NCI-H1048 (cell line): Measurements from ENCODE around the gene GPER1.
"Not testable (repeated sequence)": the region's sequence is repeated elsewhere in the genome, so short reads cannot be mapped to it uniquely, and the experiment has no call there.

Experiments
- DNase-seq: peaks from one replicate; lab custom pipeline; 2025; lab: John Stamatoyannopoulos, UW

The GPER1 gene

DNA sequence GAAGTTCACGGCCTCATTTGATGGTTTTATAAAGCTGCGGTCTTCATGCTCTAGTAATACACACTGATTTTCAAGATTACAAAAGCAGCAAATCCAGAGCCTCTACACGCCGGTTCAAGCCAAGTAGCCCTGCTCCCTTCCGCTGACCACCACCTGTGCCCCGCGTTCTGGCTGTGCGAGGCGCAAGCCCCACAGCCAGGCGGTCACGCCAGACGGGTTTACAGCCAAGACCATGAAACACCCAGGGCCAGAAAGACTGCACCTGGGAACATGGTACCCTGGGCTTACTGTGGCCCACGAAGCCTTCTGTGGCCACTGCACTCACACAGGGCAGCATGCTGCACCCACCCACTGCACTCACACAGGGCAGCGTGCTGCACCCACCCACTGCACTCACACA lies 33.6 kb downstream of the GPER1 start:
- no peak for DNase-seq

GRCh38 chr7:1121886-1122831 lies 34.2 kb downstream of the GPER1 start:
- no peak for DNase-seq

GRCh38 chr7:1122832-1123501 lies 35.1 kb downstream of the GPER1 start:
- DNase-seq, result no peak

DNA sequence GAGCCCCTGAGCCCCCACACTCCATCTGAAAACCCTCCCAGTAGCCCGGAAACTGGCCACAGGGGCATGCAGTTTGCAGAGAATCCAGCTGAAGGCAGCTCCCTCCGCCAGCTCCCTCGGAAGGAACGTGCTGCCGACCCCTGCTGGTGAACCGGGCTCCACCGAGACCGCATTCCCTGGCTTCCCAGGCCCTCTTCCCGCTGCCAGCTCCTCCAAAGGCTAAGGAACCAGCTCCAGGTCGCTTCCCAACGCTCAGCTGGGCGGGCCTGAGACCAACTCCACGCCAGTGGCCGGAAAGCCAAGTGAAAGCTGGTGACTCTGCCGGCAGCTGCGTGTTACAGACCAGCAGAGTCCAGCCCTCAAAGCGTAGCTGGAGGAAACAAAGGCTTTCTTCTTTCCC lies 35.8 kb downstream of the GPER1 start:
- no peak for DNase-seq

- no peak for DNase-seq
Measured at GRCh38 chr7:1124164-1124563, 36.3 kb downstream of the GPER1 start.

- no peak for DNase-seq
Measured at GRCh38 chr7:1124816-1125602, 37.1 kb downstream of the GPER1 start.

- no peak for DNase-seq
Measured at GRCh38 chr7:1125603-1125969, 37.7 kb downstream of the GPER1 start.

DNA sequence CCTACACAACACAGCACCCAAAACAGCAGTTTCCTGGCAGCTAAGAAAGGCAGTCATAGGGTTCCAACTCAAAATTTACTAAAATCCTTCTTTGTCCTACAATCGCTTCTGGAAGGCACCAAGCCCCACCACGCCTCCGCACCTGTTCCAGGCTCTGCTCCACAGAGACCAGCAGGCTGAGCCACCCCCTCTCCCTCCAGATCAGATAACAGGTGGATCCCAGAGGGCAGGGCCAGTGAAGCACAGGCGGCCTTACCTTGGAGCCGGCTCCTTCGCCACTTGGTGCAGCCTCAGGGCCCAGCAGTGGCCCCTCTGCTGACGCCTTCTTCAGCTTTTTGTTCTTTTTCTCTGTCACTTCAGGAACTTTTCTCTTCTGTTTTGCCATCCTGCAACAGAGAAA lies 39.1 kb downstream of the GPER1 start:
- DNase-seq, result no peak

DNA sequence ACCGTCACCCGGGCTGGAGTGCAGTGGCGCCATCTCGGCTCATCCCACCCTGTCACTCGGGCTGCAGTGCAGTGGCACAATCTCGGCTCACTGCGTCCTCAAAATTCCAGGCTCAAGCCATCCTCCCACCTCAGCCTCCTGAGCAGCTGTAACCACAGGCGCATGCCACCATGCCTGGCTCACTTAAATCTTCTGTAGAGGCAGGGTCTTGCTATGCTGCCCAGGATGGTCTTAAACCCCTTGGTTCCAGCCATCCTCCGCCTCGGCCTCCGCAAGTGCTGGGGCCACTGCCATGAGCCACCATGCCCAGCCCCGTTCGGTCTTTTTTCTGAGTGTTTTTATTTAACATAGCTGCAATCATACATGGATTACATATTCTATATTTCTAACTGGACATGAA lies 41.5 kb downstream of the GPER1 start:
- DNase-seq, result no peak

- no peak for DNase-seq
Measured at GRCh38 chr7:1130021-1130990, 42.4 kb downstream of the GPER1 start.

DNA sequence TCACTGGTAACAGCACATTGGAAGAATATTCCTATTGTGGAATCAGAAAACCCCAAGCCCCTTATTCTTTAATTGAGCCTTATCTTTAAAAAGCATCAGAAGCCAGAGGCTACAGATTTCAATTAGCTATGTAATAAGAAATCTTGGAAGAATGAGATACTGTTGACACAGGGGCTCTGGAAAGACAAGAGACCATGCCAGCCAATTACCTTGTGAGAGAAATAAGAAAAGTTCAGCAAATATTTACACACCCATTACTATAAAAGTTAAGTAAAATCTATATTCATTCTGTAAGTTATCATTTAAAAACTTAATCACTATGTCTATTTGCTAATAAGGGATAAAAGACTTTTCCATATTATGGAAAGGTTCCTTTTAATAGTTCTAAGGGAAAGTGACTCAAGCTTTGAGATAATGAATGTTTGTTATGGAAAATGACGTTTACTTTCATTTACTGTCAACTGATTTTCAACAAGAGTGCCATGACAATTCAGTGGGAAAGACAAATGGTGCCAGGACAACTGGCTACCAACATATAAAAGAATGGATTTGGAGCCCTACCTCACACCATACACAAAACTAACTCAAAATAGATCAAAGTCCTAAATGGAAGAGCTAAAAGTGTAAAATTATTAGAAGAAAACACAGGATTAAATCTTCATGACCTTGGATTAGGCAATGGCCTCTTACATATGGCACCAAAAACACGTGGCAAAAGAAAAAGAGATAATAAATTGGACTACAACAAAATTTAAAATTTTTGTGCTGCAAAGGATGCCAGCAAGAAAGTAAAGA lies 43.8 kb downstream of the GPER1 start:
- no peak for DNase-seq

- DNase-seq, result no peak
Measured at GRCh38 chr7:1134951-1135350, 47.0 kb downstream of the GPER1 start.

- no peak for DNase-seq
Measured at GRCh38 chr7:1136841-1137516, 49.1 kb downstream of the GPER1 start.

DNA sequence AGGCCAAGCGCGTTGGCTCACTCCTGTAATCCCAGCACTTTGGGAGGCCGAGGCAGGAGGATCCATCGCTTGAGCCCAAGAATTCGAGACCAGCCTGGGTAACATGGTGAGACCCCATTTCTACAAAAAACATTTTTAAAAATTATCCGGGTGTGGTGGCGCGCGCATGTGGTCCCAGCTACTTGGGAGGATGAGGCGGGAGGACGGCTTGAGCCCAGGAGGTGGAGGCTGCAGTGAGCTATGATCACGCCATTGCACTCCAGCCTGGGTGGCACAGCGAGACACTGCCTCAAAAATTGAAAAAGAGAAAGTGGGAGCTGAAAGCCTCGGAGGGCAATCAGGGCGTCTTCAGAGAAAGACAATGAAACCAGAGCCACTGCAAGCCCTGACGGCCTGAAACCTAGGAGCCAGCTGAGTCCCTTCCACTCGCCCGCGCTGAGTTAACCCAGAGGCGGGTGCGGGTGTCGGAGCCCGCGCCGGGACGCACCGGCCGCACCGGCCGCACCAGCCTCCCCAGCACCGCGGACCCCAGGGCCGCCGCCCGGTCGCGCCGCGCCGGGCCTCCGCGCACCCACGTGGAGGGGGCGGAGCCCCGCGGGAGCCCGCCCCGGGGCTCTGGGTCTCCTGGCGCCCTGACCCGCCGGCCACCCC lies 49.7 kb downstream of the GPER1 start:
- DNase-seq, result peak; percentile 56

- no peak for DNase-seq
Measured at GRCh38 chr7:1140476-1141104, 52.7 kb downstream of the GPER1 start.

DNA sequence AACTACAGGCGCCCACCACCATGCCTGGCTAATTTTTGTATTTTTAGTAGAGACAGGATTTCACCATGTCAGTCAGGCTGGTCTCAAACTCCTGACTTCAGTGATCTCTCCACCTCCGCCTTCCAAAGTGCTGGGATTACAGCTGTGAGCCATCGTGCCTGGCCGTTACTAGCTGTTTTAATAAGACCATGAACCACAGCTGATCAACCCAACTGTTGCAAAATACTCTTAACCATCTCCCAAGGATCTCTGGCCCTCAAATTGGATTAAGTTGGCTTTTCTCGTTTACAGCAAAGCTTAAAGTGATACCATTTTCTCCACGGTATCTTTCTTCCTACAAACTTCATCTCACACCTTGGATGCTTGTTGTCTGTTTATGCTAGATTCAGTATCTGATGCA lies 53.7 kb downstream of the GPER1 start:
- DNase-seq, result no peak

- DNase-seq, result no peak
Measured at GRCh38 chr7:1142051-1142635, 54.2 kb downstream of the GPER1 start.

DNA sequence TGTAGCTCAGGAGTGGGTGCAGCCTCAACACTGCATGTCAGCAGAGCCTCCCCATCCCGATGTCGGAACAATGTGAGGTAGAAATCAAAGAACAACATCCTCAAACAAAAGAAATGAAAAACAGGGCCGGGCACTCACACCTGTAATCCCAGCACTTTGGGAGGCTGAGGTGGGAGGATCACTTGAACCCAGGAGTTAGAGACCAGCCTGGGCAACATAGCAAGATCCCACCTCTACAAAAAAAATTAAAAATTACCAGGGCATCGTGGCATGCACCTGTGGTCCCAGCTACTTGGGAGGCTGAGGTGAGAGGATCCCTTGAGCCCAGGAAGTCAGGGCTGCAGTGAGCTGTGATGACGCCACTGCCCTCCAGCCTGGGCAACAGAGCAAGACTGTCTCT lies 55.1 kb downstream of the GPER1 start:
- not testable (repeated sequence) for DNase-seq
